ENCODE measurements around the gene RAB28.

DNA sequence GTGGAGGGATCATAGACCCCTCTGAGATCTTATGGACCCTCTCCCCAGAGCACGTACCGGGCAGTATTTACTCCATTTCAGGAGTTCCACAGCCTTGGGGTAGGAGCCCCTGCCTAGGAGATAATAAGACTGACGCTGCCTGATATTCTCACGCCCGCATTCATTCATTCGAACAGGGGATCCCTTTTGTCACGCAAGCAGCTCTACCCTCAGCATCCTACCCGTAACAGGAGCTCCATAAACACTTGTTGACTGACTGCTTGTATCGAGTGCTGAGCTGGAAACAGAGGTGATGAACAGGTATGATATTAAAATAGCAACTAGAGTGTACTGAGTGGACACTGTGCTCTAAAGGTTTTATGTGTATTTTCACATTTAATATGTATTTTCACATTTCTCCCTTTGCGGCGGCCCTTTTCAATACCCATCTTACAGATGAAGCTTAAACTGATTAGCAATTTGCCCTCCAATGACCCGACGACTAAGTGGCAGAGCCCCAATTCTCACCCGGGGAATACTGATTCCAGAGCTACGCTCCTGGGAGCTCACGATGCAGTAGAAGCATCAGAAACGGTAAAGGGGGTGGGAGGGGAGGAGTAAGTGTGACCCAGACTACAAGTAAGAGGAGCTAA, 888 bp downstream of the RAB28 start:
- TF ChIP-seq, protein P1, sequence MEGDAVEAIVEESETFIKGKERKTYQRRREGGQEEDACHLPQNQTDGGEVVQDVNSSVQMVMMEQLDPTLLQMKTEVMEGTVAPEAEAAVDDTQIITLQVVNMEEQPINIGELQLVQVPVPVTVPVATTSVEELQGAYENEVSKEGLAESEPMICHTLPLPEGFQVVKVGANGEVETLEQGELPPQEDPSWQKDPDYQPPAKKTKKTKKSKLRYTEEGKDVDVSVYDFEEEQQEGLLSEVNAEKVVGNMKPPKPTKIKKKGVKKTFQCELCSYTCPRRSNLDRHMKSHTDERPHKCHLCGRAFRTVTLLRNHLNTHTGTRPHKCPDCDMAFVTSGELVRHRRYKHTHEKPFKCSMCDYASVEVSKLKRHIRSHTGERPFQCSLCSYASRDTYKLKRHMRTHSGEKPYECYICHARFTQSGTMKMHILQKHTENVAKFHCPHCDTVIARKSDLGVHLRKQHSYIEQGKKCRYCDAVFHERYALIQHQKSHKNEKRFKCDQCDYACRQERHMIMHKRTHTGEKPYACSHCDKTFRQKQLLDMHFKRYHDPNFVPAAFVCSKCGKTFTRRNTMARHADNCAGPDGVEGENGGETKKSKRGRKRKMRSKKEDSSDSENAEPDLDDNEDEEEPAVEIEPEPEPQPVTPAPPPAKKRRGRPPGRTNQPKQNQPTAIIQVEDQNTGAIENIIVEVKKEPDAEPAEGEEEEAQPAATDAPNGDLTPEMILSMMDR (conservative IDR thresholded peaks at IDR 0.05; ENCODE audit: low read depth, low read length): no peak
- TF ChIP-seq EZH2 (IDR thresholded peaks at IDR 0.05; ENCODE audit: low read length, unreplicated experiment): no peak
